Spinal cord (tissue), 10 donors: Measurements from ENCODE around the gene POLR1B. TPM values are rescaled to one million over a fixed set of nuclear protein-coding genes. Genes with fewer than 3 reads are reported as not detected.
"Not testable (repeated sequence)": the region's sequence is repeated elsewhere in the genome, so short reads cannot be mapped to it uniquely, and the experiment has no call there.

Source experiments
- DNase-seq, 6 donors: peaks; one replicate each; pipeline versions ENCODE4 v3.0.0 to v3.0.0-alpha.2; 2013 to 2015; ENCODE audit warnings: low spot score in 6 of 6, low read depth in 4 of 6
- H3K27ac ChIP-seq: one replicate; pipeline ENCODE4 v1.5.1; 2013; ENCODE audit warnings: low read depth, low read length, control low read depth
- H3K27me3 ChIP-seq: one replicate; pipeline ENCODE4 v1.6.1; 2013; ENCODE audit warnings: low read length; ENCODE audit not compliant: control insufficient read depth, insufficient read depth
- H3K36me3 ChIP-seq: one replicate; pipeline ENCODE4 v1.6.1; 2013; ENCODE audit warnings: low read length; ENCODE audit not compliant: control insufficient read depth, insufficient read depth
- H3K4me1 ChIP-seq: one replicate; pipeline ENCODE4 v1.6.1; 2013; ENCODE audit warnings: low read length; ENCODE audit not compliant: control insufficient read depth, insufficient read depth
- H3K4me3 ChIP-seq: one replicate; pipeline ENCODE4 v1.5.1; 2013; ENCODE audit warnings: low read depth, low read length, control low read depth
- H3K9me3 ChIP-seq: one replicate; pipeline ENCODE4 v1.6.1; 2013; ENCODE audit warnings: low read length; ENCODE audit not compliant: control insufficient read depth, insufficient read depth
- WGBS: methylation state at CpG from one replicate; pipeline ENCODE4 v1.1.5; 2013; ENCODE audit warnings: missing lambda C conversion rate; ENCODE audit not compliant: insufficient coverage; 5-methylcytosine and 5-hydroxymethylcytosine counted together
- polyA plus RNA-seq, 2 donors: library from polyadenylated mRNA; unstranded; fragments of 120-200 nt; gene quantifications; one replicate each; pipeline ENCODE4 v1.2.1, GENCODE V29; 2013; ENCODE audit not compliant: insufficient read length in 2 of 2
- total RNA-seq, 2 donors: library from RNA; depleted of rRNA in 1 of 2; stranded (reverse); fragments of 120-200 nt in 1 of 2; fragments of >200 nt in 1 of 2; gene quantifications; one replicate each; pipeline versions ENCODE4 v1.2.3 to v1.2.4, GENCODE V29; 2013 to 2014
- donor health status: healthy.

Gene POLR1B
- total and polyA plus RNA-seq, 4 donors, result 15.1 to 27.5 (median 17.0) TPM

- Histone ChIP-seq H3K27me3 (no peaks in the 10 kb centered on the region), H3K27ac (no peak overlapping the region), H3K4me3 (no peak overlapping the region), H3K9me3 (no peaks in the 10 kb centered on the region), H3K4me1 (no peaks in the 10 kb centered on the region), H3K36me3 (peaks cover 34% of the 10 kb centered on the region)
- no peak for DNase-seq
- no CpG with 5 or more reads among the region's 3 CpGs for WGBS
Observed at GRCh38 chr2:112516801-112517200, 25.5 kb upstream of the POLR1B start.

GRCh38 chr2:112518807-112519206, 23.5 kb upstream of the POLR1B start:
- no peak for DNase-seq
- H3K4me3 ChIP-seq, result no peak overlapping the region
- H3K9me3 ChIP-seq, result no peaks in the 10 kb centered on the region
- 100% methylated on average over 1 of the region's 7 CpGs for WGBS
- peaks cover 48% of the 10 kb centered on the region for H3K36me3 ChIP-seq
- H3K27ac ChIP-seq, result no peak overlapping the region
- H3K4me1 ChIP-seq, result no peaks in the 10 kb centered on the region
- H3K27me3 ChIP-seq, result no peaks in the 10 kb centered on the region

DNA sequence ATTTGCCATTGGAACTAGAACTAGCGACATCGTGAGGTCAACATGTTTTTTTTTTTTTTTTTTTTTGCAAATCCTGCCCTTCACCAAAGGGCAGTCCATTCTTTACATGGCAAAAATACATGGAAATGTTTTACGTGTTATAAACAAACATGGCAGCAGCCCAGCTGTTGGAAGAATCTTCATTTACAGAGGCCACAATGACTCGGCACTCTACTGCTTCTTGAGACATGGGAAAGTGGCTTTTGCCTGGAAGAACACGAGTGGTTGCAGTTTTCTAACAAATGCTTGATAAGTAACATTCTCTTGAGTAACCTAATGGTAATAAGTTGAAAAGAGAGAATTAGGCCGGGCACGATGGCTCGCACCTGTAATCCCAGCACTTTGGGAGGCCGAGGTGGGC, 22.8 kb upstream of the POLR1B start:
- no peak for DNase-seq
- H3K4me3 ChIP-seq, result no peak overlapping the region
- no peaks in the 10 kb centered on the region for H3K4me1 ChIP-seq
- WGBS, result 93% methylated on average over 7 of the region's 9 CpGs
- H3K27ac ChIP-seq, result no peak overlapping the region
- H3K27me3 ChIP-seq, result no peaks in the 10 kb centered on the region
- H3K36me3 ChIP-seq, result peaks cover 43% of the 10 kb centered on the region
- H3K9me3 ChIP-seq, result no peaks in the 10 kb centered on the region

DNA sequence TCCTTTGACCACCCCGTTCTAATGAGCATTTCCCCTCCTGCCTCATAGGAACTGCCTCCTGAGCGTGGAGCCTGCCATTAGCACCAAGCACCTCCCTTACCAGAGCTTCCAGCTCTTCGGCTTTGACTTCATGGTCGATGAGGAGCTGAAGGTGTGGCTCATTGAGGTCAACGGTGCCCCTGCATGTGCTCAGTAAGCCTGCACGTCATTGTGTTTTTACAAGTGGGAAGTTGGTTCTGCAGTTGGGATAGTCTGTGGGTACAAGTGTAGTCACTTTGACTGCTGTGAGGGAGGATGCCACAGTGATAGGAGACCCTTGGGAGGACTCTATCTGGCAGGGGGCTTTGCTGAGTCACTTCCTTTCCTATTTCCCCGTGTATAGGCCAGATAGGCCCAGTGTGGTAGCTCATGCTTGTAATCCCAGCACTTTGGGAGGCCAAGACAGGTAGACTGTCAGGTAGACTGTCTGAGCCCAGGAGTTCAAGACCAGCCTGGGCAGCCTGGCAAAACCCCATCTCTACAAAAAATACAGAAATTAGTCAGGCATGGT, 22.0 kb upstream of the POLR1B start:
- H3K27me3 ChIP-seq, result no peaks in the 10 kb centered on the region
- H3K36me3 ChIP-seq, result peaks cover 43% of the 10 kb centered on the region
- H3K9me3 ChIP-seq, result no peaks in the 10 kb centered on the region
- DNase-seq, result no peak
- H3K4me1 ChIP-seq, result no peaks in the 10 kb centered on the region
- no peak overlapping the region for H3K4me3 ChIP-seq
- WGBS, result 97% methylated on average over 7 of the region's 7 CpGs
- H3K27ac ChIP-seq, result no peak overlapping the region

- no peak overlapping the region for H3K4me3 ChIP-seq
- DNase-seq, result no peak
- H3K27ac ChIP-seq, result no peak overlapping the region
- H3K27me3 ChIP-seq, result no peaks in the 10 kb centered on the region
- H3K4me1 ChIP-seq, result peaks cover 1% of the 10 kb centered on the region
- H3K36me3 ChIP-seq, result peaks cover 44% of the 10 kb centered on the region
- no CpG with 5 or more reads among the region's 3 CpGs for WGBS
- no peaks in the 10 kb centered on the region for H3K9me3 ChIP-seq
Observed at GRCh38 chr2:112523291-112523777, 18.9 kb upstream of the POLR1B start.

DNA sequence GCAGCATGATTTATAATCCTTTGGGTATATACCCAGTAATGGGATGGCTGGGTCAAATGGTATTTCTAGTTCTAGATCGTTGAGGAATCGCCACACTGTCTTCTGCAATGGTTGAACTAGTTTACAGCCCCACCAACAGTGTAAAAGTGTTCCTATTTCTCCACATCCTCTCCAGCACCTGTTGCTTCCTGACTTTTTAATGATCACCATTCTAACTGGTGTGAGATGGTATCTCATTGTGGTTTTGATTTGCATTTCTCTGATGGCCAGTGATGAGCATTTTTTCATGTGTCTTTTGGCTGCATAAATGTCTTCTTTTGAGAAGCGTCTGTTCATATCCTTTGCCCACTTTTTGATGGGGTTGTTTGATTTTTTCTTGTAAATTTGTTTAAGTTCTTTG, 18.0 kb upstream of the POLR1B start:
- Histone ChIP-seq H3K4me1 (peaks cover 11% of the 10 kb centered on the region), H3K36me3 (peaks cover 50% of the 10 kb centered on the region)
- not testable (repeated sequence) for DNase-seq, H3K27me3 ChIP-seq, H3K4me3 ChIP-seq, H3K27ac ChIP-seq, H3K9me3 ChIP-seq
- whole genome bisulfite sequencing, result no CpG with 5 or more reads among the region's 3 CpGs

- WGBS, result 86% methylated on average over 3 of the region's 5 CpGs
- no peak for DNase-seq
Observed at GRCh38 chr2:112528541-112528940, 13.7 kb upstream of the POLR1B start.

DNA sequence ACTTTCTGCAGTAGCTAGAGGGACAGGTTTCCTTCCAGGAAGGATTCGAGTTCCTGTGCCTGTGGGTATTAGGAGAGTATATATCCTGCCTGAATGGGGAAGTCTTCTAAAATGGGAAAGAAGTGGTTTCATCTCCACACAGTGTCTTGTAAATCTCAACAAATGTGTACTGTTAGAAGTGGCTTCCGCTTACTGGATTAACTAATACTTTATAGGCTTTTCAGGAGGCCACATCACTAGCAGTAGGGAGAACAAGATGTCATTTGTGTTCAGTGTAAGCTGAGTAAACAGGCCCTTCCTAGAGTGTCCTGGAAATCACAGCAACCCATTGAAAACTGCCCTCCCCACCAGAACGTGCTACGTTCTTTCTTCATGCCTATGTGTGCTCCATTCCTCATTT, 12.5 kb upstream of the POLR1B start:
- Histone ChIP-seq H3K36me3 (peaks cover 16% of the 10 kb centered on the region), H3K27me3 (no peaks in the 10 kb centered on the region), H3K27ac (peak overlapping the region; percentile 11), H3K4me3 (no peak overlapping the region), H3K9me3 (no peaks in the 10 kb centered on the region), H3K4me1 (peaks cover 11% of the 10 kb centered on the region)
- peak in 3 of 6 donors; percentile 10 to 23 (median 15) for DNase-seq
- no CpG with 5 or more reads among the region's 4 CpGs for WGBS

More at GRCh38 chr2:112528541-112528940, 13.7 kb upstream of the POLR1B start:
- H3K4me3 ChIP-seq, result no peak overlapping the region
- H3K9me3 ChIP-seq, result no peaks in the 10 kb centered on the region
- H3K27me3 ChIP-seq, result no peaks in the 10 kb centered on the region
- peaks cover 16% of the 10 kb centered on the region for H3K36me3 ChIP-seq
- H3K4me1 ChIP-seq, result peaks cover 11% of the 10 kb centered on the region
- no peak overlapping the region for H3K27ac ChIP-seq

DNA sequence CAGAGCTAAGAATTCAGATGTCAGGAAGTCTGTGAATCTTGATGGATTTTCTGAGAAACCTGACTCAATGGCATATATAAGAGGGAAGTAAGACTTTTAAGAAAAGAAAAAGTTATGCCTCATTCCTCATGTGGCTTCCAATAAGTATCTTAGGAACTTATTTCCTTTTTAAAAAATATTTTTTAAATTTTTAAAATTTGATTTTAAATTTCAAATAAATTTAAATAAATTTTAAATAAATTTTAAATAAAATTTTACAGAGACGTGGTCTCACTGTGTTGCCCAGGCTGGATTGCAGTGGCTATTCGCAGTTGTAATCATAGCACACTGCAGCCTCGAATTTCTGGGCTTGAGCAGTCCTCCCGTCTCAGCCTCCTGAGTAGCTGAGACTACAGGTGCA, 11.5 kb upstream of the POLR1B start:
- Histone ChIP-seq H3K27ac (no peak overlapping the region), H3K4me3 (no peak overlapping the region), H3K27me3 (no peaks in the 10 kb centered on the region), H3K4me1 (peaks cover 11% of the 10 kb centered on the region), H3K9me3 (no peaks in the 10 kb centered on the region), H3K36me3 (peaks cover 16% of the 10 kb centered on the region)
- WGBS, result 100% methylated on average over 4 of the region's 4 CpGs
- DNase-seq, result no peak

DNA sequence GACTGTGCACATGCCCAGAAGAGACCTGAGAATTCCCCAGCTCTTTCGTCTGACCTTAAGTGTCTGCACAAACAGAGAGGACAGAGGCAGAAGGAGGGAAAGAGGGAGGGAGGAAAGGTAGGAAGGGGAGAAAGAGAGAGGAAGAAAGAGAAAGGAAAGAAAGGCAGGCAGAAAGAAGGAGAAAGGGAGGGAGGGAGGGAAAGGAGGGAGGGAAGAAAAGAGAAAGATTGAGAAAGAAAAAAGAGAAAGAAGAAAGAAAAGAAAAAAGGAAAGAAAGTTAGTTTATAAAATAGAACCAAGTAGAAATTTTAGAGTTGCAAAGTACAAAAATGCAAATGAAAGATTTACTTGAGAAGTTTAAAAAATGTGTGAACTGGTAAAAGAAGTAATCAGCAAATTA, 7.4 kb upstream of the POLR1B start:
- no peak overlapping the region for H3K4me3 ChIP-seq

More for the DNA sequence above, 7.4 kb upstream of the POLR1B start:
- WGBS, result 86% methylated on average over 1 of the region's 1 CpG
- no peaks in the 10 kb centered on the region for H3K4me1 ChIP-seq
- H3K9me3 ChIP-seq, result no peaks in the 10 kb centered on the region
- H3K36me3 ChIP-seq, result peaks cover 4% of the 10 kb centered on the region
- no peaks in the 10 kb centered on the region for H3K27me3 ChIP-seq
- no peak for DNase-seq
- H3K27ac ChIP-seq, result no peak overlapping the region
